Effector memory CD4-positive, alpha-beta T cell (primary cell): ENCODE measurements around the gene SAXO2.
"Not testable (repeated sequence)": the region's sequence is repeated elsewhere in the genome, so short reads cannot be mapped to it uniquely, and the experiment has no call there.

ENCODE experiments used
- DNase-seq, 3 donors: peaks; one replicate each; pipeline ENCODE4 v3.0.0-alpha.2; 2020
- H3K27ac ChIP-seq: 2 replicates; pipeline ENCODE4 v1.7.0; 2013; ENCODE audit warnings: mild to moderate bottlenecking, low read length, moderate library complexity; ENCODE audit not compliant: insufficient read depth, poor library complexity, severe bottlenecking
- H3K27me3 ChIP-seq: replicated peaks from 2 replicates; pipeline ENCODE4 v1.7.0; 2013; ENCODE audit warnings: mild to moderate bottlenecking, low read length; ENCODE audit not compliant: insufficient read depth, control insufficient read depth, poor library complexity, severe bottlenecking
- H3K36me3 ChIP-seq: 2 replicates; pipeline ENCODE4 v1.7.0; 2013; ENCODE audit warnings: mild to moderate bottlenecking, low read length, moderate library complexity; ENCODE audit not compliant: control insufficient read depth, insufficient read depth
- H3K4me1 ChIP-seq: 2 replicates; pipeline ENCODE4 v1.7.0; 2013; ENCODE audit warnings: low read length, mild to moderate bottlenecking; ENCODE audit not compliant: control insufficient read depth, insufficient read depth, poor library complexity, severe bottlenecking
- H3K4me3 ChIP-seq: 2 replicates; pipeline ENCODE4 v1.7.0; 2013; ENCODE audit warnings: low read length, low read depth, mild to moderate bottlenecking; ENCODE audit not compliant: insufficient read depth, poor library complexity, severe bottlenecking
- H3K9me3 ChIP-seq: 2 replicates; pipeline ENCODE4 v1.7.0; 2013; ENCODE audit warnings: mild to moderate bottlenecking, low read length, moderate library complexity; ENCODE audit not compliant: control insufficient read depth

The SAXO2 gene

GRCh38 chr15:82282386-82282785 is 19.8 kb downstream of the SAXO2 start:
- DNase-seq, H3K27me3 ChIP-seq, H3K36me3 ChIP-seq, H3K27ac ChIP-seq, H3K9me3 ChIP-seq, H3K4me3 ChIP-seq: not testable (repeated sequence)
- H3K4me1 ChIP-seq, result peaks cover 21% of the 10 kb centered on the region

GRCh38 chr15:82284381-82284780 is 21.8 kb downstream of the SAXO2 start:
- H3K27me3 ChIP-seq, H3K9me3 ChIP-seq, H3K36me3 ChIP-seq, H3K4me3 ChIP-seq, DNase-seq, H3K27ac ChIP-seq: not testable (repeated sequence)
- H3K4me1 ChIP-seq, result peaks cover 25% of the 10 kb centered on the region

- H3K9me3 ChIP-seq, DNase-seq, H3K36me3 ChIP-seq, H3K27me3 ChIP-seq, H3K4me3 ChIP-seq: not testable (repeated sequence)
- Histone ChIP-seq H3K27ac (peak overlapping the region; percentile 62), H3K4me1 (peaks cover 25% of the 10 kb centered on the region)
These were observed 23.9 kb downstream of the SAXO2 start for GRCh38 chr15:82286475-82286874.

- H3K4me3 ChIP-seq, H3K36me3 ChIP-seq, H3K27me3 ChIP-seq, DNase-seq, H3K9me3 ChIP-seq, H3K27ac ChIP-seq: not testable (repeated sequence)
- H3K4me1 ChIP-seq, result peaks cover 25% of the 10 kb centered on the region
These were observed 25.6 kb downstream of the SAXO2 start for GRCh38 chr15:82288202-82288601.

- no peak for DNase-seq
- H3K4me1 ChIP-seq, result peaks cover 6% of the 10 kb centered on the region
- no peaks in the 10 kb centered on the region for H3K9me3 ChIP-seq
- H3K4me3 ChIP-seq, result no peak overlapping the region
- no peaks in the 10 kb centered on the region for H3K36me3 ChIP-seq
- H3K27me3 ChIP-seq, result no peaks in the 10 kb centered on the region
- H3K27ac ChIP-seq, result no peak overlapping the region
These were observed 29.7 kb downstream of the SAXO2 start for GRCh38 chr15:82292271-82292670.

- Histone ChIP-seq H3K4me1 (no peaks in the 10 kb centered on the region), H3K27me3 (no peaks in the 10 kb centered on the region), H3K9me3 (no peaks in the 10 kb centered on the region), H3K36me3 (no peaks in the 10 kb centered on the region), H3K4me3 (no peak overlapping the region), H3K27ac (no peak overlapping the region)
- DNase-seq, result no peak
These were observed 31.6 kb downstream of the SAXO2 start for GRCh38 chr15:82294061-82294690.

- H3K27ac ChIP-seq, result no peak overlapping the region
- DNase-seq, result no peak
- H3K4me1 ChIP-seq, result no peaks in the 10 kb centered on the region
- no peaks in the 10 kb centered on the region for H3K9me3 ChIP-seq
- H3K36me3 ChIP-seq, result no peaks in the 10 kb centered on the region
- H3K4me3 ChIP-seq, result no peak overlapping the region
- no peaks in the 10 kb centered on the region for H3K27me3 ChIP-seq
These were observed 34.9 kb downstream of the SAXO2 start for GRCh38 chr15:82297546-82297945.

- no peak for DNase-seq
- Histone ChIP-seq H3K4me1 (no peaks in the 10 kb centered on the region), H3K4me3 (no peak overlapping the region), H3K27ac (no peak overlapping the region), H3K27me3 (no peaks in the 10 kb centered on the region), H3K36me3 (no peaks in the 10 kb centered on the region), H3K9me3 (no peaks in the 10 kb centered on the region)
These were observed 35.4 kb downstream of the SAXO2 start for GRCh38 chr15:82298032-82298431.

GRCh38 chr15:82298520-82298919 is 35.9 kb downstream of the SAXO2 start:
- Histone ChIP-seq H3K4me1 (no peaks in the 10 kb centered on the region), H3K4me3 (no peak overlapping the region), H3K27ac (no peak overlapping the region), H3K36me3 (no peaks in the 10 kb centered on the region), H3K9me3 (no peaks in the 10 kb centered on the region), H3K27me3 (no peaks in the 10 kb centered on the region)
- DNase-seq, result peak; percentile 15 to 25 (median 24)

- not testable (repeated sequence) for H3K27me3 ChIP-seq, H3K4me1 ChIP-seq, H3K9me3 ChIP-seq, H3K36me3 ChIP-seq, DNase-seq, H3K4me3 ChIP-seq, H3K27ac ChIP-seq
These were observed 36.9 kb downstream of the SAXO2 start for GRCh38 chr15:82299511-82299914.
